Astrocyte (in vitro differentiated cells and primary cell): ENCODE results near the gene TH.
A peak's percentile ranks its signal among the peaks of the same experiment; 100 is the strongest.

ENCODE experiments used
- CTCF ChIP-seq: IDR thresholded peaks from 2 replicates; pipeline ENCODE4 v1.5.1; 2011; ENCODE audit warnings: low read depth, mild to moderate bottlenecking, inconsistent platforms, low read length, moderate library complexity; ENCODE audit not compliant: insufficient read depth
- EZH2 ChIP-seq: IDR thresholded peaks from 2 replicates; pipeline ENCODE4 v1.6.1; 2012; ENCODE audit warnings: mild to moderate bottlenecking, low read length, inconsistent platforms; ENCODE audit not compliant: insufficient read depth

- peak; percentile 20 for TF ChIP-seq CTCF
- no peak for TF ChIP-seq EZH2
These were observed 15.2 kb upstream of the TH start for GRCh38 chr11:2186669-2187279.
